HepG2 (cell line): Measurements from ENCODE around the gene VEZT. TPM values are rescaled to one million over a fixed set of nuclear protein-coding genes. Genes with fewer than 3 reads are reported as not detected.

Experiments used
- BCLAF1 ChIP-seq: fragments of 450-650 bp; IDR thresholded peaks from 2 replicates; pipeline ENCODE4 v1.6.1; 2017; ENCODE audit warnings: mild to moderate bottlenecking
- CSRNP2 ChIP-seq: sonication (generic); formaldehyde crosslinking; conservative IDR thresholded peaks from 2 replicates; pipeline ENCODE4 v1.8.0; 2022; ENCODE audit warnings: low read depth, missing genetic modification reagents
- GFI1 ChIP-seq: sonication (generic); formaldehyde crosslinking; IDR thresholded peaks from 2 replicates; pipeline ENCODE4 v1.5.0; 2020; ENCODE audit warnings: missing genetic modification reagents, mild to moderate bottlenecking, borderline replicate concordance
- HNF4A ChIP-seq: sonication (generic); formaldehyde crosslinking; IDR thresholded peaks from 2 replicates; pipeline ENCODE4 v1.4.0; 2020; ENCODE audit warnings: missing genetic modification reagents
- MXD1 ChIP-seq: sonication (generic); formaldehyde crosslinking; IDR thresholded peaks from 2 replicates; pipeline ENCODE4 v1.4.0; 2020; ENCODE audit warnings: mild to moderate bottlenecking, missing genetic modification reagents
- MYC ChIP-seq: sonication (generic); formaldehyde crosslinking; IDR thresholded peaks from 2 replicates; pipeline ENCODE4 v1.9.0; 2021; ENCODE audit warnings: missing genetic modification reagents, borderline replicate concordance
- NR2F6 ChIP-seq, 2 experiments: IDR thresholded peaks; 2 replicates each; pipeline ENCODE4 v1.6.1; 2016; ENCODE audit warnings: antibody characterized with exemption in 1 of 2, mild to moderate bottlenecking in 1 of 2
- REPIN1 ChIP-seq: sonication (generic); formaldehyde crosslinking; IDR thresholded peaks from 2 replicates; pipeline ENCODE4 v1.8.0; 2022; ENCODE audit warnings: missing genetic modification reagents, low read depth, mild to moderate bottlenecking, borderline replicate concordance
- SMAD1 ChIP-seq: sonication (generic); formaldehyde crosslinking; IDR thresholded peaks from 2 replicates; pipeline ENCODE4 v1.4.0; 2020; ENCODE audit warnings: missing genetic modification reagents, low read depth, mild to moderate bottlenecking, borderline replicate concordance
- ZBTB7B ChIP-seq: sonication (generic); formaldehyde crosslinking; IDR thresholded peaks from 2 replicates; pipeline ENCODE4 v1.4.0; 2020; ENCODE audit warnings: missing genetic modification reagents
- ZFYVE20 ChIP-seq: sonication (generic); formaldehyde crosslinking; IDR thresholded peaks from 2 replicates; pipeline ENCODE4 v1.8.0; 2023; ENCODE audit warnings: low read depth, mild to moderate bottlenecking, moderate library complexity, missing genetic modification reagents, borderline replicate concordance
- ZNF160 ChIP-seq: sonication (generic); formaldehyde crosslinking; IDR thresholded peaks from 2 replicates; pipeline ENCODE4 v1.8.0; 2022; ENCODE audit warnings: mild to moderate bottlenecking, inconsistent platforms, missing genetic modification reagents
- ZNF441 ChIP-seq: sonication (generic); formaldehyde crosslinking; IDR thresholded peaks from 2 replicates; pipeline ENCODE4 v1.7.0; 2021; ENCODE audit warnings: missing genetic modification reagents, borderline replicate concordance
- ZNF609 ChIP-seq: sonication (generic); formaldehyde crosslinking; IDR thresholded peaks from 2 replicates; pipeline ENCODE4 v1.4.0; 2020; ENCODE audit warnings: mild to moderate bottlenecking, missing genetic modification reagents, borderline replicate concordance
- ZNF724P ChIP-seq: sonication (generic); formaldehyde crosslinking; IDR thresholded peaks from 2 replicates; pipeline ENCODE4 v1.8.0; 2022; ENCODE audit warnings: missing genetic modification reagents, borderline replicate concordance
- ZNF878 ChIP-seq: sonication (generic); formaldehyde crosslinking; IDR thresholded peaks from 2 replicates; pipeline ENCODE4 v1.8.1; 2023; ENCODE audit warnings: mild to moderate bottlenecking, missing genetic modification reagents, moderate library complexity
- polyA plus RNA-seq, 8 experiments: library from polyadenylated mRNA; depleted of rRNA in 3 of 8; stranded (reverse) in 7 of 8; unstranded in 1 of 8; fragments of >200 nt; fragmentation: Illumina TruSeq in 4 of 8; extraction: Trizol in 4 of 8; gene quantifications; 2 replicates each; pipeline versions ENCODE4 v1.2.1 to v1.2.3, GENCODE V29; 2011 to 2016; ENCODE audit warnings: low read depth in 4 of 8, missing spikeins in 1 of 8, mixed read lengths in 1 of 8; ENCODE audit not compliant: insufficient read depth in 1 of 8
- total RNA-seq, 5 experiments: library from RNA; depleted of rRNA; stranded (reverse); fragments of >200 nt; fragmentation: Illumina TruSeq; extraction: Trizol; gene quantifications; 2 replicates each; pipeline ENCODE4 v1.2.3, GENCODE V29; 2016; ENCODE audit warnings: low read depth in 1 of 5

VEZT gene
- total and polyA plus RNA-seq, 2 of the 13 experiments (the other 11 are each of a cell fraction or from before 2014, with no cell fraction given): 35.5 to 51.6 TPM

- no peak for TF ChIP-seq CSRNP2
- TF ChIP-seq ZNF609 (CRISPR knock-in tag): no peak
- TF ChIP-seq MYC: no peak
- TF ChIP-seq ZNF878: no peak
- TF ChIP-seq NR2F6 (IDR thresholded peaks at IDR 0.05): no peak
- TF ChIP-seq NR2F6 (CRISPR knock-in tag; IDR thresholded peaks at IDR 0.05): peak; percentile 10; the same call in 1 of the 2 replicates
- no peak for TF ChIP-seq ZFYVE20 (CRISPR knock-in tag)
- TF ChIP-seq ZNF724P: no peak
- no peak for TF ChIP-seq BCLAF1
- no peak for TF ChIP-seq SMAD1 (CRISPR knock-in tag)
- peak; percentile 77 for TF ChIP-seq HNF4A (CRISPR knock-in tag)
- no peak for TF ChIP-seq MXD1 (CRISPR knock-in tag)
- TF ChIP-seq ZNF160 (CRISPR knock-in tag): no peak
- TF ChIP-seq REPIN1 (CRISPR knock-in tag): no peak; the same call in 1 of the 2 replicates
- TF ChIP-seq GFI1 (CRISPR knock-in tag): no peak
- no peak for TF ChIP-seq ZBTB7B
- no peak for TF ChIP-seq ZNF441 (CRISPR knock-in tag)
Observed at GRCh38 chr12:95336387-95337067, 118.9 kb downstream of the VEZT start (continued).
